ENCODE data around the gene NKX2-2.

GRCh38 chr20:21514553-21515251 is 838 bp upstream of the NKX2-2 start:
- TF ChIP-seq MYNN (tag by site-specific recombination; IDR thresholded peaks at IDR 0.05; ENCODE audit: borderline replicate concordance) (no peak), HOXA7 (CRISPR knock-in tag; IDR thresholded peaks at IDR 0.05; ENCODE audit: borderline replicate concordance) (no peak), ZNF302 (tag by site-specific recombination; IDR thresholded peaks at IDR 0.05; ENCODE audit: low read depth) (no peak), CTCF (tag by site-specific recombination; IDR thresholded peaks at IDR 0.05) (no peak), ZNF529 (tag by site-specific recombination; IDR thresholded peaks at IDR 0.05; ENCODE audit: insufficient replicate concordance) (no peak), PRDM1 (tag by site-specific recombination; IDR thresholded peaks at IDR 0.05) (no peak), YY1 (tag by site-specific recombination; IDR thresholded peaks at IDR 0.05) (no peak), ZNF596 (tag by site-specific recombination; IDR thresholded peaks at IDR 0.05) (no peak), REPIN1 (tag by site-specific recombination; IDR thresholded peaks at IDR 0.05; ENCODE audit: low read depth) (no peak), ZSCAN30 (tag by site-specific recombination; IDR thresholded peaks at IDR 0.05) (no peak), ZNF561 (tag by site-specific recombination; IDR thresholded peaks at IDR 0.05; ENCODE audit: borderline replicate concordance) (no peak)
